H1 (cell line): ENCODE measurements around the gene ZNF775. TPM values are rescaled to one million over a fixed set of nuclear protein-coding genes. Genes with fewer than 3 reads are reported as not detected.

Experiments
- CTBP2 ChIP-seq: IDR thresholded peaks from 2 replicates; pipeline ENCODE4 v1.7.0; 2011; ENCODE audit warnings: borderline replicate concordance, mild to moderate bottlenecking, moderate library complexity, mixed read lengths, low read length; ENCODE audit not compliant: insufficient read depth, insufficient read length
- CTCF ChIP-seq, 3 experiments: IDR thresholded peaks; 1 replicate in 2 of 3; 2 replicates in 1 of 3; pipeline versions ENCODE4 v1.5.1 to v1.6.1; 2011; ENCODE audit warnings: low read length in 3 of 3, mild to moderate bottlenecking in 3 of 3, inconsistent platforms in 2 of 3, low read depth in 1 of 3, moderate library complexity in 1 of 3; ENCODE audit not compliant: insufficient read depth in 1 of 3; ENCODE audit errors: control extremely low read depth in 1 of 3
- GABPA ChIP-seq: IDR thresholded peaks from 2 replicates; pipeline ENCODE4 v1.6.1; 2011; ENCODE audit warnings: mild to moderate bottlenecking, low read length, moderate library complexity, borderline replicate concordance; ENCODE audit not compliant: insufficient read depth
- KDM4A ChIP-seq: IDR thresholded peaks from one replicate; pipeline ENCODE4 v1.7.1; 2012; ENCODE audit warnings: low read depth, mild to moderate bottlenecking, moderate library complexity, low read length, inconsistent platforms; ENCODE audit not compliant: severe bottlenecking
- NRF1 ChIP-seq: IDR thresholded peaks from 2 replicates; pipeline ENCODE4 v1.6.1; 2011; ENCODE audit warnings: mild to moderate bottlenecking, low read depth, low read length, improper control_type of control experiment
- RFX5 ChIP-seq: IDR thresholded peaks from 2 replicates; pipeline ENCODE4 v1.6.1; 2011; ENCODE audit warnings: low read depth, low read length, improper control_type of control experiment, borderline replicate concordance
- TEAD4 ChIP-seq: IDR thresholded peaks from 2 replicates; pipeline ENCODE4 v1.6.1; 2012; ENCODE audit warnings: low read depth, low read length, inconsistent platforms, mixed read lengths
- polyA plus RNA-seq, 7 experiments: library from polyadenylated mRNA; depleted of rRNA in 3 of 7; stranded (reverse) in 5 of 7; unstranded in 2 of 7; fragments of >200 nt in 5 of 7; fragments of 200-250 nt in 2 of 7; gene quantifications; 1 replicate in 5 of 7; 2 replicates in 1 of 7; 4 replicates in 1 of 7; pipeline versions ENCODE4 v1.2.1 to v1.2.3, GENCODE V29; 2011 to 2013; ENCODE audit warnings: missing spikeins in 2 of 7, mixed read lengths in 2 of 7
- total RNA-seq: library from RNA; stranded (reverse); fragmentation: NEBNext Ultra II Directional; extraction: Animal tissue kit (Norgen Biotek cat#: 25700); gene quantifications from 2 replicates; pipeline ENCODE4 v1.2.1, GENCODE V29; 2021

Gene ZNF775
- total and polyA plus RNA-seq, 2 of the 8 experiments (the other 6 are each of a cell fraction or from before 2014, with no cell fraction given), result 13.6 to 21.5 TPM

- TF ChIP-seq CTCF (IDR thresholded peaks at IDR 0.05; ENCODE audit: control extremely low read depth in 1 of 3, insufficient read depth in 1 of 3, low read depth in 1 of 3, low read length in 3 of 3) (no peak), TEAD4 (no peak), NRF1 (no peak), KDM4A (no peak), GABPA (no peak), CTBP2 (no peak), RFX5 (no peak)
These were observed 17.1 kb upstream of the ZNF775 start (continued) for GRCh38 chr7:150361807-150362621.
